Measurements from ENCODE around the gene OTUD4.

- TF ChIP-seq CTCF (IDR thresholded peaks at IDR 0.05; ENCODE audit: low read depth, low read length) = no peak
- no peak for TF ChIP-seq POLR2A (IDR thresholded peaks at IDR 0.05; ENCODE audit: extremely low read depth, insufficient read length)
- TF ChIP-seq MAX (IDR thresholded peaks at IDR 0.05; ENCODE audit: low read depth, low read length) = no peak
Observed at GRCh38 chr4:145218251-145218650, 37.9 kb upstream of the OTUD4 start.

Data from NB4 (cell line).